Stromal cell of bone marrow (primary cell): Measurements from ENCODE around the gene HEXIM2.

Experiments used
- DNase-seq: peaks from one replicate; pipeline ENCODE4 v3.0.0-alpha.2; 2012; ENCODE audit warnings: low read depth

The HEXIM2 gene

GRCh38 chr17:45170280-45170930 is 8.7 kb downstream of the HEXIM2 start:
- DNase-seq, result no peak

- DNase-seq, result peak; percentile 92
Measured at GRCh38 chr17:45170931-45171337, 9.3 kb downstream of the HEXIM2 start.

GRCh38 chr17:45171338-45172231 is 9.9 kb downstream of the HEXIM2 start:
- DNase-seq, result no peak

- DNase-seq, result no peak
Measured at GRCh38 chr17:45172232-45172540, 10.5 kb downstream of the HEXIM2 start.

GRCh38 chr17:45172541-45173286 is 11.0 kb downstream of the HEXIM2 start:
- peak; percentile 53 for DNase-seq

GRCh38 chr17:45175759-45176115 is 14.1 kb downstream of the HEXIM2 start:
- DNase-seq, result no peak

GRCh38 chr17:45177563-45177962 is 15.9 kb downstream of the HEXIM2 start:
- DNase-seq, result no peak

GRCh38 chr17:45184144-45184543 is 22.5 kb downstream of the HEXIM2 start:
- no peak for DNase-seq

GRCh38 chr17:45186801-45187354 is 25.2 kb downstream of the HEXIM2 start:
- DNase-seq, result no peak

- DNase-seq, result no peak
Measured at GRCh38 chr17:45189009-45189408, 27.3 kb downstream of the HEXIM2 start.

- DNase-seq, result no peak
Measured at GRCh38 chr17:45190503-45191255, 29.0 kb downstream of the HEXIM2 start.

GRCh38 chr17:45195424-45195823 is 33.7 kb downstream of the HEXIM2 start:
- no peak for DNase-seq

GRCh38 chr17:45197108-45197507 is 35.4 kb downstream of the HEXIM2 start:
- no peak for DNase-seq

- DNase-seq, result peak; percentile 76
Measured at GRCh38 chr17:45197555-45198334, 36.1 kb downstream of the HEXIM2 start.

- DNase-seq, result peak; percentile 75
Measured at GRCh38 chr17:45200701-45201100, 39.0 kb downstream of the HEXIM2 start.

GRCh38 chr17:45201457-45201856 is 39.8 kb downstream of the HEXIM2 start:
- DNase-seq, result no peak

GRCh38 chr17:45201880-45202279 is 40.2 kb downstream of the HEXIM2 start:
- peak; percentile 34 for DNase-seq

- DNase-seq, result peak; percentile 73
Measured at GRCh38 chr17:45218895-45219661, 57.4 kb downstream of the HEXIM2 start.
